Neural cell (in vitro differentiated cells): ENCODE results near the gene ATP9B. TPM values are rescaled to one million over a fixed set of nuclear protein-coding genes. Genes with fewer than 3 reads are reported as not detected.

ENCODE experiments used
- H2AFZ ChIP-seq: fragments of 200-600, 300-800 bp; sonication (generic), shearing (Covaris generic); 2 replicates; pipeline ENCODE4 v1.6.0; 2014; ENCODE audit warnings: low read depth, mild to moderate bottlenecking, antibody characterized with exemption, low read length, moderate library complexity
- H3F3A ChIP-seq: fragments of 200-600 bp; shearing (Covaris generic); 2 replicates; pipeline ENCODE4 v1.6.1; 2016; ENCODE audit warnings: mild to moderate bottlenecking, moderate library complexity, mixed read lengths, antibody characterized with exemption, low read length; ENCODE audit not compliant: insufficient read depth, poor library complexity, severe bottlenecking
- H3K27ac ChIP-seq: fragments of 200-600, 300-800 bp; sonication (generic), shearing (Covaris generic); 2 replicates; pipeline ENCODE4 v1.5.1; 2014; ENCODE audit warnings: mild to moderate bottlenecking, low read length, moderate library complexity
- H3K27me3 ChIP-seq: fragments of 300-800, 200-600 bp; sonication (generic), shearing (Covaris generic); 2 replicates; pipeline ENCODE4 v1.6.0; 2014; ENCODE audit warnings: mild to moderate bottlenecking, low read depth, low read length, moderate library complexity; ENCODE audit not compliant: insufficient read depth
- H3K36me3 ChIP-seq: fragments of 300-800, 200-600 bp; sonication (generic), shearing (Covaris generic); 2 replicates; pipeline ENCODE4 v1.5.1; 2014; ENCODE audit warnings: mild to moderate bottlenecking, antibody characterized with exemption, low read length, moderate library complexity; ENCODE audit not compliant: insufficient read depth
- H3K4me2 ChIP-seq: fragments of 300-800, 200-600 bp; sonication (generic), shearing (Covaris generic); 2 replicates; pipeline ENCODE4 v1.6.0; 2014; ENCODE audit warnings: mild to moderate bottlenecking, low read length
- H3K4me3 ChIP-seq: fragments of 300-800, 200-600 bp; sonication (generic), shearing (Covaris generic); 2 replicates; pipeline ENCODE4 v1.5.1; 2014; ENCODE audit warnings: mild to moderate bottlenecking, low read length, moderate library complexity
- H3K79me2 ChIP-seq: fragments of 200-600 bp; shearing (Covaris generic); replicated peaks from 2 replicates; pipeline ENCODE4 v1.6.0; 2014; ENCODE audit warnings: mild to moderate bottlenecking, low read length, moderate library complexity; ENCODE audit not compliant: insufficient read depth
- H3K9ac ChIP-seq: fragments of 300-800, 200-600 bp; sonication (generic), shearing (Covaris generic); 2 replicates; pipeline ENCODE4 v1.6.1; 2016; ENCODE audit warnings: mild to moderate bottlenecking, low read length, mixed read lengths
- H3K9me2 ChIP-seq: fragments of 200-600 bp; shearing (Covaris generic); 2 replicates; pipeline ENCODE4 v1.6.1; 2016; ENCODE audit warnings: mild to moderate bottlenecking, low read length, mixed read lengths; ENCODE audit not compliant: insufficient read depth
- H3K9me3 ChIP-seq: fragments of 200-600, 300-800 bp; sonication (generic), shearing (Covaris generic); 2 replicates; pipeline ENCODE4 v1.6.1; 2016; ENCODE audit warnings: mild to moderate bottlenecking, mixed run types, low read length, moderate library complexity, mixed read lengths
- H4K20me1 ChIP-seq: fragments of 200-600 bp; shearing (Covaris generic); 2 replicates; pipeline ENCODE4 v1.6.1; 2016; ENCODE audit warnings: mild to moderate bottlenecking, mixed run types; ENCODE audit not compliant: insufficient read depth
- EP300 ChIP-seq: fragments of 450-650 bp; conservative IDR thresholded peaks from 2 replicates; pipeline ENCODE4 v1.6.1; 2014; ENCODE audit warnings: antibody characterized with exemption, mild to moderate bottlenecking, moderate library complexity; ENCODE audit not compliant: poor library complexity, severe bottlenecking
- EZH2 ChIP-seq: fragments of 200-600, 300-800 bp; shearing (Covaris generic), sonication (generic); IDR thresholded peaks from 2 replicates; pipeline ENCODE4 v1.6.1; 2014; ENCODE audit warnings: antibody characterized with exemption, low read length, borderline replicate concordance, mild to moderate bottlenecking; ENCODE audit not compliant: insufficient read depth, poor library complexity, severe bottlenecking
- MXI1 ChIP-seq: fragments of 450-650 bp; conservative IDR thresholded peaks from 2 replicates; pipeline ENCODE4 v1.6.1; 2014; ENCODE audit warnings: antibody characterized with exemption, mild to moderate bottlenecking; ENCODE audit not compliant: poor library complexity, severe bottlenecking
- POLR2AphosphoS5 ChIP-seq: IDR thresholded peaks from 2 replicates; pipeline ENCODE4 v1.6.1; 2012
- RAD21 ChIP-seq: fragments of 450-650 bp; conservative IDR thresholded peaks from 2 replicates; pipeline ENCODE4 v1.6.1; 2014; ENCODE audit warnings: antibody characterized with exemption, mild to moderate bottlenecking, moderate library complexity
- SMC3 ChIP-seq: fragments of 450-650 bp; conservative IDR thresholded peaks from 2 replicates; pipeline ENCODE4 v1.6.1; 2014; ENCODE audit warnings: antibody characterized with exemption, mild to moderate bottlenecking, moderate library complexity; ENCODE audit not compliant: poor library complexity
- TAF1 ChIP-seq: IDR thresholded peaks from 2 replicates; pipeline ENCODE4 v1.6.1; 2012; ENCODE audit warnings: low read depth
- polyA plus RNA-seq: library from polyadenylated mRNA; depleted of rRNA; stranded (reverse); fragments of >200 nt; gene quantifications from 2 replicates; pipeline ENCODE4 v1.2.3, GENCODE V29; 2014
- TF ChIP-seq, protein P1 (sequence below): IDR thresholded peaks from 2 replicates; pipeline ENCODE4 v1.6.1; 2012; ENCODE audit warnings: borderline replicate concordance
- TF ChIP-seq, protein P2 (sequence below): fragments of 450-650 bp; IDR thresholded peaks from 2 replicates; pipeline ENCODE4 v1.5.1; 2014; ENCODE audit warnings: antibody characterized with exemption, mild to moderate bottlenecking, moderate library complexity; ENCODE audit not compliant: poor library complexity, severe bottlenecking

ATP9B gene
- polyA plus RNA-seq, 1 donor from 2014 or later: 15.4 TPM

DNA sequence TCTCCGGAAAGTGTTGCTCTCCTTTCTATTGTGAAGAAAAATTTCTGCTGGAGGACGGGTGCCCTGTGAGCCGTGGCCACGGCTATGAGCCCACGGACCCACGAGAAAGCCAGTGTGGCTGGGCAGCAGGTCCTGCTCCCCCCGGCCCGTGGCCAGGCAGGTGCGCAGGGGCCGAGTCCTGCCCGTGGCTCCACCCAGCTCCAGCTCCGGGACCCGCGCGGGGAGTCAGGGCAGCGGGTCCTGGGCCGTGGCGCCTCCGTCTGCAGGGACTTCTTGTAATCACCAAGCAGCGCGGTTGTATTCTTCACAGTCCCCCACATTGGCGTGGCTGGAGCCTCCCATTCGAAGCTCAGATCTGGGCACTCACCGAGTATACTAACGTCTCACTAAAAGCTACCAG lies 46.6 kb upstream of the ATP9B start:
- Histone ChIP-seq H3K79me2 (no peaks in the 10 kb centered on the region), H3K9ac (no peak overlapping the region), H3K9me2 (no peaks in the 10 kb centered on the region), H3K27ac (no peak overlapping the region), H3K36me3 (no peaks in the 10 kb centered on the region), H3K4me2 (no peak overlapping the region), H4K20me1 (no peaks in the 10 kb centered on the region), H3K9me3 (no peaks in the 10 kb centered on the region), H2AFZ (no peak overlapping the region), H3F3A (no peaks in the 10 kb centered on the region), H3K4me3 (no peak overlapping the region), H3K27me3 (no peaks in the 10 kb centered on the region)
- TF ChIP-seq POLR2AphosphoS5: no peak

DNA sequence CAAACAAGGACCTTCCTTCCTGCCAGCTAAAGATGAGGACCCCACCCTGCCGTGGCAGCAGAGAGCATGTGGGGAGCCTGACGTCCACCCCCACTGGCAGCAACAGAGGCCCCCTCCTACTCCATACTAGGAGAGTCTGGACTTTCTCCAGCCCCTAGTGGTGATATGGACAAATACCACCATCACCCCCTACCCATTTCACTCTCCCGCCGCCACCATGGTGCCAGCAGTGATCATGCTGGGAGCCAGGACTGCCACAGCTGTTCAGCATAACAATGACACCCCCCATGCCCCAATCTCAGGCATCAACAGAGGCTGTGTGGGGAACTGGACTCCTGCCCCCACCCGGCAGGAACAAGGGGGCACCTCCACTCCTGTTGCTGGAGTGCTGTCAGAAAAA lies 42.7 kb upstream of the ATP9B start:
- TF ChIP-seq SMC3 (no peak), MXI1 (no peak), EP300 (no peak), RAD21 (no peak), EZH2 (no peak), POLR2AphosphoS5 (no peak), TAF1 (no peak)
- TF ChIP-seq, protein P1, sequence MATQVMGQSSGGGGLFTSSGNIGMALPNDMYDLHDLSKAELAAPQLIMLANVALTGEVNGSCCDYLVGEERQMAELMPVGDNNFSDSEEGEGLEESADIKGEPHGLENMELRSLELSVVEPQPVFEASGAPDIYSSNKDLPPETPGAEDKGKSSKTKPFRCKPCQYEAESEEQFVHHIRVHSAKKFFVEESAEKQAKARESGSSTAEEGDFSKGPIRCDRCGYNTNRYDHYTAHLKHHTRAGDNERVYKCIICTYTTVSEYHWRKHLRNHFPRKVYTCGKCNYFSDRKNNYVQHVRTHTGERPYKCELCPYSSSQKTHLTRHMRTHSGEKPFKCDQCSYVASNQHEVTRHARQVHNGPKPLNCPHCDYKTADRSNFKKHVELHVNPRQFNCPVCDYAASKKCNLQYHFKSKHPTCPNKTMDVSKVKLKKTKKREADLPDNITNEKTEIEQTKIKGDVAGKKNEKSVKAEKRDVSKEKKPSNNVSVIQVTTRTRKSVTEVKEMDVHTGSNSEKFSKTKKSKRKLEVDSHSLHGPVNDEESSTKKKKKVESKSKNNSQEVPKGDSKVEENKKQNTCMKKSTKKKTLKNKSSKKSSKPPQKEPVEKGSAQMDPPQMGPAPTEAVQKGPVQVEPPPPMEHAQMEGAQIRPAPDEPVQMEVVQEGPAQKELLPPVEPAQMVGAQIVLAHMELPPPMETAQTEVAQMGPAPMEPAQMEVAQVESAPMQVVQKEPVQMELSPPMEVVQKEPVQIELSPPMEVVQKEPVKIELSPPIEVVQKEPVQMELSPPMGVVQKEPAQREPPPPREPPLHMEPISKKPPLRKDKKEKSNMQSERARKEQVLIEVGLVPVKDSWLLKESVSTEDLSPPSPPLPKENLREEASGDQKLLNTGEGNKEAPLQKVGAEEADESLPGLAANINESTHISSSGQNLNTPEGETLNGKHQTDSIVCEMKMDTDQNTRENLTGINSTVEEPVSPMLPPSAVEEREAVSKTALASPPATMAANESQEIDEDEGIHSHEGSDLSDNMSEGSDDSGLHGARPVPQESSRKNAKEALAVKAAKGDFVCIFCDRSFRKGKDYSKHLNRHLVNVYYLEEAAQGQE: no peak
- TF ChIP-seq, protein P2, sequence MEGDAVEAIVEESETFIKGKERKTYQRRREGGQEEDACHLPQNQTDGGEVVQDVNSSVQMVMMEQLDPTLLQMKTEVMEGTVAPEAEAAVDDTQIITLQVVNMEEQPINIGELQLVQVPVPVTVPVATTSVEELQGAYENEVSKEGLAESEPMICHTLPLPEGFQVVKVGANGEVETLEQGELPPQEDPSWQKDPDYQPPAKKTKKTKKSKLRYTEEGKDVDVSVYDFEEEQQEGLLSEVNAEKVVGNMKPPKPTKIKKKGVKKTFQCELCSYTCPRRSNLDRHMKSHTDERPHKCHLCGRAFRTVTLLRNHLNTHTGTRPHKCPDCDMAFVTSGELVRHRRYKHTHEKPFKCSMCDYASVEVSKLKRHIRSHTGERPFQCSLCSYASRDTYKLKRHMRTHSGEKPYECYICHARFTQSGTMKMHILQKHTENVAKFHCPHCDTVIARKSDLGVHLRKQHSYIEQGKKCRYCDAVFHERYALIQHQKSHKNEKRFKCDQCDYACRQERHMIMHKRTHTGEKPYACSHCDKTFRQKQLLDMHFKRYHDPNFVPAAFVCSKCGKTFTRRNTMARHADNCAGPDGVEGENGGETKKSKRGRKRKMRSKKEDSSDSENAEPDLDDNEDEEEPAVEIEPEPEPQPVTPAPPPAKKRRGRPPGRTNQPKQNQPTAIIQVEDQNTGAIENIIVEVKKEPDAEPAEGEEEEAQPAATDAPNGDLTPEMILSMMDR: no peak
- no peaks in the 10 kb centered on the region for H3K9me3 ChIP-seq
- no peaks in the 10 kb centered on the region for H4K20me1 ChIP-seq
- H3K79me2 ChIP-seq: no peaks in the 10 kb centered on the region
- no peak overlapping the region for H3K4me3 ChIP-seq
- no peak overlapping the region for H3K4me2 ChIP-seq
- no peaks in the 10 kb centered on the region for H3K9me2 ChIP-seq
- H3K27me3 ChIP-seq: no peaks in the 10 kb centered on the region
- H3K27ac ChIP-seq: no peak overlapping the region
- H3K36me3 ChIP-seq: no peaks in the 10 kb centered on the region
- H2AFZ ChIP-seq: no peak overlapping the region
- no peak overlapping the region for H3K9ac ChIP-seq
- no peaks in the 10 kb centered on the region for H3F3A ChIP-seq

DNA sequence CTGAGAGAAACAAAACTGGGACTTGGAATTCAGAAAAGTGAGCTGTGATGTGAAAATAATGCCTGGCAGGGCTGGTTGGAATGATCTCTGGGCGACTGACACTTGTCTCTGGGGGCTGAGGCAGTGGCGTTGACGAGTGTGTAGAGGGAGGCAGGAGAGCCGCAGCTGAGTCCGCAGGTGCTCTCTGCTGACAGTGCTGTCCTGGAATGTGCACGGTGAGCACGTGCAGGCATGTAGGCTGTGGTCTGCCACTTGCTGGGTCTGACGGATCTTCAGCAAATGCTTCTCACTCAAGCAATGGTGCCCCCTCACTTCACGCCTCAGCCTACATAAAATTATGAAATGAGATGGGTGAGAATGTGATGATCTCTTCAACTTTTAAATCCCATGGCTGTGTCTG lies 38.5 kb upstream of the ATP9B start:
- Histone ChIP-seq H3K79me2 (no peaks in the 10 kb centered on the region), H3K9me3 (no peaks in the 10 kb centered on the region), H3F3A (no peaks in the 10 kb centered on the region), H3K9ac (no peak overlapping the region), H4K20me1 (no peaks in the 10 kb centered on the region), H3K4me2 (no peak overlapping the region), H2AFZ (no peak overlapping the region), H3K27ac (no peak overlapping the region), H3K36me3 (no peaks in the 10 kb centered on the region), H3K27me3 (no peaks in the 10 kb centered on the region), H3K9me2 (no peaks in the 10 kb centered on the region), H3K4me3 (no peak overlapping the region)
- TF ChIP-seq TAF1 (no peak), MXI1 (no peak), SMC3 (no peak), RAD21 (no peak), EP300 (no peak), EZH2 (no peak), POLR2AphosphoS5 (no peak)
- TF ChIP-seq, protein P1: no peak
- TF ChIP-seq, protein P2: no peak
